ENCODE data around the gene TLE3.
"Not testable (repeated sequence)": the region's sequence is repeated elsewhere in the genome, so short reads cannot be mapped to it uniquely, and the experiment has no call there.

TLE3 gene

DNA sequence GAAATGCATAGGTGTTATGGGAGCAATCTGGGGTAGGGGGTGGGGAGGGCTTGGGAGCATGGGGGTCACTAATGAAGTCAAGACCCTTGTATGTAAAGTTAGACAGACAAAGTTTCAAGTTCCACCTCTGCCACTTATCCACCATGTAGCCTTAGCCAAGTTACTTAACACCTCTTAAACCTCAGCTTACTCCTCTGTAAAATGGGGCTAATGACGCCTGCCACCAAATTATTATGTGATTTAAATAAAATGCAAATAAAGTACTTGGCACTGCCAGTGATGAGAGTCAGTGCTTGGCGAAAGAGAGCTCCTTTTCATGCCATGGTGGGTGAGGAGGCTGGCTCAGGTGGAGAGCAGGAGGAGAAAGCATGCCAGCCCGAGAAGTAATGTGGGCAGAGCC lies 18.6 kb upstream of the TLE3 start:
- no peak for DNase-seq (ENCODE audit: low read depth)
- TF ChIP-seq, protein P1, sequence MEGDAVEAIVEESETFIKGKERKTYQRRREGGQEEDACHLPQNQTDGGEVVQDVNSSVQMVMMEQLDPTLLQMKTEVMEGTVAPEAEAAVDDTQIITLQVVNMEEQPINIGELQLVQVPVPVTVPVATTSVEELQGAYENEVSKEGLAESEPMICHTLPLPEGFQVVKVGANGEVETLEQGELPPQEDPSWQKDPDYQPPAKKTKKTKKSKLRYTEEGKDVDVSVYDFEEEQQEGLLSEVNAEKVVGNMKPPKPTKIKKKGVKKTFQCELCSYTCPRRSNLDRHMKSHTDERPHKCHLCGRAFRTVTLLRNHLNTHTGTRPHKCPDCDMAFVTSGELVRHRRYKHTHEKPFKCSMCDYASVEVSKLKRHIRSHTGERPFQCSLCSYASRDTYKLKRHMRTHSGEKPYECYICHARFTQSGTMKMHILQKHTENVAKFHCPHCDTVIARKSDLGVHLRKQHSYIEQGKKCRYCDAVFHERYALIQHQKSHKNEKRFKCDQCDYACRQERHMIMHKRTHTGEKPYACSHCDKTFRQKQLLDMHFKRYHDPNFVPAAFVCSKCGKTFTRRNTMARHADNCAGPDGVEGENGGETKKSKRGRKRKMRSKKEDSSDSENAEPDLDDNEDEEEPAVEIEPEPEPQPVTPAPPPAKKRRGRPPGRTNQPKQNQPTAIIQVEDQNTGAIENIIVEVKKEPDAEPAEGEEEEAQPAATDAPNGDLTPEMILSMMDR (conservative IDR thresholded peaks at IDR 0.05; ENCODE audit: control insufficient read depth, insufficient read depth, low read depth, low read length) = no peak
- no peak overlapping the region for H3K4me3 ChIP-seq (ENCODE audit: control insufficient read depth, low read depth, low read length)

DNA sequence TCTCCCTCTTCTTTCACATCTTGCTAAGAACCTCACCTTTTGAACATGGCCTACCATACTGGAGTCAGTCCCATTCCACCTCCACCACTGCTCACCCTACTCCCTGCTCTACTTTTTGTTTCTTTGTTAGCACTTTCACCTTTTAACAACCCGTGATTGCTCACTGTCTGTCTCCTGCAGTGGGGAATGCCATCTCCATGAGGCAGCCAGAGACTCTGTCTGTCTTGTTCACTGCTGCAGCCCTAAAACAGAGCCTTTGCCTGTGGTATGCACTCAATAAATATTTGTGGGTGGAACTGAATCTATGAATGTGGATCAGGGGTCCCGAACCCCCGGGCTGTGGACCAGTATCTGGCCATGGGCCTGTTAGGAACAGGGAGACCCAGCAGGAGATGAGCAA lies 16.5 kb upstream of the TLE3 start:
- no peak overlapping the region for H3K4me3 ChIP-seq (ENCODE audit: control insufficient read depth, low read depth, low read length)
- TF ChIP-seq, protein P1 (conservative IDR thresholded peaks at IDR 0.05; ENCODE audit: control insufficient read depth, insufficient read depth, low read depth, low read length) = no peak
- DNase-seq (ENCODE audit: low read depth) = no peak

DNA sequence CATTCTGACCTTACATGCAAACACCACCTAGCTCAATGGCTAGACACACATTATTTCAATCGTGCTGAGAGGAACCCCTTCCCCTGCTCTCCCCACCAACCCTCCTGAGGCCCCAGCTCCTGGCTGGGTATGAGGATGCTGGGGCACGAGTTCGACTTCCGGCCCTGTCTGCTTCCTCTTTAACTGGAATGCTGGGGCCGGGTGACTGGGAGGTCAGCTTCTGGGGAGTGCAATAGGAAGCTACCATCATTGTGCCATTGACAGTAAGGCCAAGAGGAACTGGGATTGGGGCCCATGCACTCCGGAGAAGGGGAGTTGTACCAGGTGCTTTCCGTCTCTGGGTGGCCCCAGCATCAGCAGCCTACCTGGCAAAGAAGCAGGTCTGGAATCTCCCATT lies 15.6 kb upstream of the TLE3 start:
- DNase-seq (ENCODE audit: low read depth) = no peak
- TF ChIP-seq, protein P1 (conservative IDR thresholded peaks at IDR 0.05; ENCODE audit: control insufficient read depth, insufficient read depth, low read depth, low read length) = no peak
- no peak overlapping the region for H3K4me3 ChIP-seq (ENCODE audit: control insufficient read depth, low read depth, low read length)

DNA sequence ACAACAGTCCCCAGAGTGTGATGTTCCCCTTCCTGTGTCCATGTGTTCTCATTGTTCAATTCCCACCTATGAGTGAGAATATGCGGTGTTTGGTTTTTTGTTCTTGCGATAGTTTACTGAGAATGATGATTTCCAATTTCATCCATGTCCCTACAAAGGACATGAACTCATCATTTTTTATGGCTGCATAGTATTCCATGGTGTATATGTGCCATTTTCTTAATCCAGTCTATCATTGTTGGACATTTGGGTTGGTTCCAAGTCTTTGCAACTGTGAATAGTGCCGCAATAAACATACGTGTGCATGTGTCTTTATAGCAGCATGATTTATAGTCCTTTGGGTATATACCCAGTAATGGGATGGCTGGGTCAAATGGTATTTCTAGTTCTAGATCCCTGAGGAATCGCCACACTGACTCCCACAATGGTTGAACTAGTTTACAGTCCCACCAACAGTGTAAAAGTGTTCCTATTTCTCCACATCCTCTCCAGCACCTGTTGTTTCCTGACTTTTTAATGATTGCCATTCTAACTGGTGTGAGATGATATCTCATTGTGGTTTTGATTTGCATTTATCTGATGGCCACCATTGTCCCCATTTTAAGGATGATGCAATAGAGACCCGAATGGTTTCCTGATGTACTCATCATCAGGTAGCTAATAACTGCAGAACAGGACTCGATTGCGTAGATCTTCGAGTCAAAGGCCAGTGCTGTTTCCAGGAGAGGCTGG lies 15.0 kb upstream of the TLE3 start:
- not testable (repeated sequence) for DNase-seq (ENCODE audit: low read depth); H3K4me3 ChIP-seq (ENCODE audit: control insufficient read depth, low read depth, low read length)

DNA sequence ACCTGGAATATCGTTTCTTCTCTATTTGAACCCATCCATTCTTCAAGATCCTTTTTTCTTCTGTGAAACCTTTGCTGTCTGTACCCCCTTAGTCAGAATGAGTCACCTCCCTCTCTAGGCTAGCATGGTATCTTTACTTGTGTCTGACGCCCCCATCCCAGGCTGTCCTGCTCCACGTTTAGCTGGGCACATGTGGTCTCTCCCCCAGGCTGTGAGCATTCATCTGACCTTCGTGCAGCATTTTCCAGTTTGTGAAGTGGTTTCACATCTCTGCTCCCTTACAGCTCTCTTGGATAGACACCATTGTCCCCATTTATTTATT lies 14.3 kb upstream of the TLE3 start:
- DNase-seq (ENCODE audit: low read depth) = peak; percentile 61
- no peak overlapping the region for H3K4me3 ChIP-seq (ENCODE audit: control insufficient read depth, low read depth, low read length)
- TF ChIP-seq, protein P1 (conservative IDR thresholded peaks at IDR 0.05; ENCODE audit: control insufficient read depth, insufficient read depth, low read depth, low read length) = no peak

DNA sequence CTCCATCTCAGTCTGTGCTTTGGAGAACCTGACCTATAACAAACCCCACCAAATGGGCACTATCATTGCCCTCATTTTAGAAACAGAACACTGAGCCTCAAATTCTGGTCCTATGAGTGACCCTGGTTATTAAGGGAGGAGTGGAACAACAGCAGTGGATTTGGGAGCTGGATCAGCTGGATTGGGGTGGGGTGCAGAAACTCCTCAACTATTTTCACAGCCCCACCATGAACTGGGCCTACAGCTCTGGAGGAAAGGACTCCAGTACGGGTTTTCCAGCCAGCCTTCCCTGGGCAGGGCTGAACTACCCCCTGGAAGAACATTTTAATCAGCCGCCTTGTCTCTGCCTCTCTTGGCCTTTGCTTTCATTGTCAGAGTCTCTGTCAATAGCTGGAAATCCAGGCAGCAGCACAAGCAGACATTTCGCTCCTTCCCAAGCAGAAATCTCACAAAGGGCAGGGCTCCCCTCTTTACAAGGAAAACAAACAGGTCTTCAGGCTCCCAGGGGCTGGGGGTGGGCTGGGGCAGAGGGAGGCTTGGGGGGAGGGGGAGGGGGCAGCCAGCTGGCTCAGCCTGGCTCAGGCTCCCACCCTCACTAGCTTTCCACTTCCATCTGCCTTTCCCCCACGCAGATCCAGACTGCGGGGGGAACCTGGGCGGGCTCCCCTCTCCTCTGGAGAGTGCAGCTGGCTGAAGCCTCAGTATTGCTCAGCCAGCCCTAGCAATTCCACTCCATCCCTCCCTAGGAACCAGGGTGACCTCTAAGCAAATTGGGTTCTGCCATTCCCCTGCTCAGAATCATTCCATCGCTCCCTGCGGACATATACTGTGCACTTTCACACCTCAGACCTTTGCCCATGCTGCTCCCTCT lies 13.7 kb upstream of the TLE3 start:
- TF ChIP-seq, protein P1 (conservative IDR thresholded peaks at IDR 0.05; ENCODE audit: control insufficient read depth, insufficient read depth, low read depth, low read length) = no peak
- H3K4me3 ChIP-seq (ENCODE audit: control insufficient read depth, low read depth, low read length) = no peak overlapping the region
- peak; percentile 85 for DNase-seq (ENCODE audit: low read depth)

DNA sequence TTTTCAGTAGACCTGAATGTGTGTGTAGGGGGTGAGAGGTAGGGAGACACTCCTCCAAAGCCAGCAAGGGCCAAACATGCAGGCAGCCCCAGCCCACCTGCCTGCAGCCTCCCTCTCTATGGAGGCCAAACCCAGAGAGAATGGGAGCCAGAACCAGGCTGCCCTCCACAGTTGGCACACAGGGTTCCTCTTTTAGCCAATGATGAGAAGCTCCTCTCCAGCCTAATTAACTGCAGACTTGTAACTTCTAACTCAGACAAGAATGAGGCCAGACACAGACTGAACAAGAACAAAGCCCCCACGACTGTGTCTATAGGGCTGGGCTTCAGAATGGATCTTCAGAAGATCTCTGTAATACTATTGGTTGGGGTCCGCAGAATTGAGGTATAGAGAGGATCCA lies 12.3 kb upstream of the TLE3 start:
- TF ChIP-seq, protein P1 (conservative IDR thresholded peaks at IDR 0.05; ENCODE audit: control insufficient read depth, insufficient read depth, low read depth, low read length) = no peak
- DNase-seq (ENCODE audit: low read depth) = no peak
- no peak overlapping the region for H3K4me3 ChIP-seq (ENCODE audit: control insufficient read depth, low read depth, low read length)

All from fibroblast of mammary gland (primary cell).